Liver (tissue), 9 donors: Measurements from ENCODE around the gene RELL2. TPM values are rescaled to one million over a fixed set of nuclear protein-coding genes. Genes with fewer than 3 reads are reported as not detected.

Experiments
- DNase-seq: peaks from one replicate; pipeline ENCODE4 v3.0.0-alpha.2; 2017; ENCODE audit warnings: low spot score
- H3K27ac ChIP-seq, 2 donors: one replicate each; pipeline ENCODE4 v1.7.0; 2013; ENCODE audit warnings: inconsistent platforms in 2 of 2, low read length in 2 of 2, control low read depth in 1 of 2, low read depth in 1 of 2, mild to moderate bottlenecking in 1 of 2
- H3K27me3 ChIP-seq, 4 donors: one replicate each; pipeline versions ENCODE4 v1.6.1 to v1.7.0; 2013; ENCODE audit warnings: low read length in 3 of 4, inconsistent platforms in 1 of 4, mild to moderate bottlenecking in 1 of 4, moderate library complexity in 1 of 4; ENCODE audit not compliant: control insufficient read depth in 4 of 4, insufficient read depth in 4 of 4
- H3K36me3 ChIP-seq, 4 donors: one replicate each; pipeline versions ENCODE4 v1.6.1 to v1.7.0; 2013; ENCODE audit warnings: low read length in 3 of 4, mild to moderate bottlenecking in 3 of 4, low read depth in 1 of 4, moderate library complexity in 1 of 4; ENCODE audit not compliant: control insufficient read depth in 4 of 4, insufficient read depth in 3 of 4
- H3K4me1 ChIP-seq, 4 donors: one replicate each; pipeline versions ENCODE4 v1.6.1 to v1.7.0; 2013; ENCODE audit warnings: low read length in 3 of 4, mild to moderate bottlenecking in 3 of 4, moderate library complexity in 1 of 4; ENCODE audit not compliant: control insufficient read depth in 4 of 4, insufficient read depth in 4 of 4
- H3K4me3 ChIP-seq, 3 donors: one replicate each; pipeline versions ENCODE4 v1.6.1 to v1.7.0; 2013; ENCODE audit warnings: low read length in 3 of 3, control low read depth in 1 of 3, low read depth in 1 of 3, mild to moderate bottlenecking in 1 of 3
- H3K9ac ChIP-seq, 2 donors: one replicate each; pipeline ENCODE4 v1.7.0; 2013; ENCODE audit warnings: low read length in 2 of 2, mild to moderate bottlenecking in 2 of 2, moderate library complexity in 2 of 2, control low read depth in 1 of 2, low read depth in 1 of 2
- H3K9me3 ChIP-seq, 4 donors: one replicate each; pipeline versions ENCODE4 v1.6.1 to v1.7.0; 2013; ENCODE audit warnings: low read length in 3 of 4; ENCODE audit not compliant: control insufficient read depth in 4 of 4
- CTCF ChIP-seq: fragments of 150-350 bp; IDR thresholded peaks from 2 replicates; pipeline ENCODE4 v1.5.1; 2017; ENCODE audit warnings: improper control_type of control experiment, low read depth, low read length; ENCODE audit not compliant: missing input control
- EGR1 ChIP-seq, 2 donors: IDR thresholded peaks; 2 replicates each; pipeline ENCODE4 v1.6.1; 2016 to 2018; ENCODE audit warnings: antibody characterized with exemption in 2 of 2, low read depth in 2 of 2
- FOXA1 ChIP-seq: IDR thresholded peaks from 2 replicates; pipeline ENCODE4 v1.6.1; 2016; ENCODE audit warnings: antibody characterized with exemption
- FOXA2 ChIP-seq: IDR thresholded peaks from 2 replicates; pipeline ENCODE4 v1.6.1; 2016; ENCODE audit warnings: antibody characterized with exemption
- GABPA ChIP-seq, 2 donors: IDR thresholded peaks in 1 of 2; conservative IDR thresholded peaks in 1 of 2; 2 replicates each; pipeline ENCODE4 v1.6.1; 2016; ENCODE audit warnings: antibody characterized with exemption in 2 of 2, mild to moderate bottlenecking in 1 of 2, moderate library complexity in 1 of 2
- HNF4A ChIP-seq, 2 donors: conservative IDR thresholded peaks; 2 replicates each; pipeline ENCODE4 v1.6.1; 2016; ENCODE audit warnings: antibody characterized with exemption in 2 of 2, mild to moderate bottlenecking in 2 of 2
- HNF4G ChIP-seq: IDR thresholded peaks from 2 replicates; pipeline ENCODE4 v1.6.1; 2016; ENCODE audit warnings: antibody characterized with exemption
- NR2F2 ChIP-seq: IDR thresholded peaks from 2 replicates; pipeline ENCODE4 v1.6.1; 2016; ENCODE audit warnings: antibody characterized with exemption
- RAD21 ChIP-seq, 2 donors: IDR thresholded peaks; 2 replicates each; pipeline ENCODE4 v1.6.1; 2016; ENCODE audit warnings: antibody characterized with exemption in 2 of 2, mild to moderate bottlenecking in 2 of 2
- RXRA ChIP-seq, 2 donors: IDR thresholded peaks; 2 replicates each; pipeline ENCODE4 v1.6.1; 2017 to 2018; ENCODE audit warnings: antibody characterized with exemption in 2 of 2, mild to moderate bottlenecking in 1 of 2
- SP1 ChIP-seq: IDR thresholded peaks from 2 replicates; pipeline ENCODE4 v1.6.1; 2018; ENCODE audit warnings: antibody characterized with exemption, mild to moderate bottlenecking
- TAF1 ChIP-seq: conservative IDR thresholded peaks from 2 replicates; pipeline ENCODE4 v1.6.1; 2016; ENCODE audit warnings: antibody characterized with exemption, mild to moderate bottlenecking
- YY1 ChIP-seq: IDR thresholded peaks from 2 replicates; pipeline ENCODE4 v1.6.1; 2016; ENCODE audit warnings: antibody characterized with exemption, mild to moderate bottlenecking
- ZBTB33 ChIP-seq: IDR thresholded peaks from 2 replicates; pipeline ENCODE4 v1.6.1; 2016; ENCODE audit warnings: antibody characterized with exemption
- WGBS: extraction: QIAGEN DNeasy Blood & Tissue Kit; methylation state at CpG from one replicate; pipeline ENCODE4 v1.1.7; 2013; 5-methylcytosine and 5-hydroxymethylcytosine counted together
- polyA plus RNA-seq, 2 donors: library from polyadenylated mRNA; stranded (reverse) in 1 of 2; unstranded in 1 of 2; fragments of 200-250 nt in 1 of 2; fragments of >200 nt in 1 of 2; fragmentation: Nextera tagmentation in 1 of 2; extraction: Ambion mirVana in 1 of 2; gene quantifications; one replicate each; pipeline versions ENCODE4 v1.2.1 to v1.2.3, GENCODE V29; 2013 to 2015
- total RNA-seq, 2 donors: library from RNA; depleted of rRNA; stranded (reverse); fragments of >200 nt; gene quantifications; one replicate each; pipeline ENCODE4 v1.2.3, GENCODE V29; 2014
- TF ChIP-seq, protein P1 (sequence below): IDR thresholded peaks from 2 replicates; pipeline ENCODE4 v1.6.1; 2016; ENCODE audit warnings: antibody characterized with exemption
- TF ChIP-seq, protein P2 (sequence below): IDR thresholded peaks from 2 replicates; pipeline ENCODE4 v1.6.1; 2016; ENCODE audit warnings: antibody characterized with exemption, mild to moderate bottlenecking
- TF ChIP-seq, protein P3 (sequence below): IDR thresholded peaks from 2 replicates; pipeline ENCODE4 v1.6.1; 2016; ENCODE audit warnings: antibody characterized with exemption
- donor health status: healthy.
- donor health status: healthy.
- donor health status: healthy.
- donor health status: healthy.
- donor health status: healthy.

The RELL2 gene
- total and polyA plus RNA-seq, 4 donors: 0.47 to 1.3 (median 0.88) TPM

DNA sequence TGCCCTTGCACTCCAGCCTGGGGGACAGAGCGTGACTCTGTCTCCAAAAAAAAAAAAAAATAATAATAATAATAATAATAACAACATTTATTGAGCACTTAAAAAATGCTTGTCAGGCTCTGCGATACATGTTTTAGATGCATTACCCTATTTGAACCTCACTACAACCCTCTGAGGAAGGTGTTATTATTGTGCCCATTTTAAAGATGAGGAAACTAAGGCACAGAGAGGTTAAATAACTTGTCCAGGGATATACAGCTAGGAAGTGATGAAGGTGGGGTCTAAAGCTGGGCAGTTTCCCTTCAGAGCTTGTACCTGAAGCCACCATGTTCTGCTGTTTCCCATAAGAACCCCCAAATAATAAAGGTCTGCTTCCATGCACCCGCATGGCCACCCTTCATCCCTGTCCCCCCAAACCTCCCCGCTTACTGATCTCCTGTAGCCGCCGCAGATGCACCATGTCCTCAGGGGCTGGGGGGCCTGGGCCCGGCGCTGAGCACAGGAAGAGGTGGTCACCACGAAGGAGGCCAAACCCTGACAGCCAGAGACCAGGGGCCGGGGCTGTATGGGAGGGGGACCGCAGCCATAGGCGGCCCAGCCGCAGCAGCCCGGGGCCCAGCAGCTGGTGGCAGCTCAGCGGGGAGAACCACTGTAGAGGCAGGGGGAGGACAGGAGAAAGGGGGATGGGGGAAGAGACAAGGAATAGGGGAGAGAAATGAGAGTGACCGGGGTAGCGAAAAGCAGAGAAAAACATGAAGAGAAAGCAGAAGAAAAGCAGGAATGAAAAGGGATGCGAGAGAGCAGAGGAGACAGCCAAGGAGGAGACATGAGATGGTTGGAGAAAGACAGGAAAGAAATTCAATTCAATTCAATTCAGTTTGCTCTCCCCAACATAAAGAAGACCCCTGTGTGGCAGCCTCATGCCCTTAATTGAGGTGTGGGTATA lies 29.5 kb downstream of the RELL2 start:
- peaks cover 0 to 2% (median 0%) of the 10 kb centered on the region in 4 donors for H3K36me3 ChIP-seq
- no peaks in the 10 kb centered on the region for H3K27me3 ChIP-seq
- no peak for DNase-seq
- no peak overlapping the region for H3K4me3 ChIP-seq
- no peak overlapping the region for H3K27ac ChIP-seq
- H3K9me3 ChIP-seq: no peaks in the 10 kb centered on the region
- H3K9ac ChIP-seq: no peak overlapping the region
- peaks cover 0 to 21% (median 16%) of the 10 kb centered on the region in 4 donors for H3K4me1 ChIP-seq
- 95% methylated on average over 18 of the region's 18 CpGs for WGBS
- TF ChIP-seq EGR1 (IDR thresholded peaks at IDR 0.05; ENCODE audit: low read depth in 2 of 2): no peak
- TF ChIP-seq YY1: no peak
- TF ChIP-seq FOXA2: no peak
- no peak for TF ChIP-seq GABPA (IDR thresholded peaks at IDR 0.05 in 1 of 2, conservative IDR thresholded peaks at IDR 0.05 in 1 of 2)
- no peak for TF ChIP-seq TAF1
- no peak for TF ChIP-seq CTCF
- TF ChIP-seq RAD21 (IDR thresholded peaks at IDR 0.05): no peak
- TF ChIP-seq, protein P1, sequence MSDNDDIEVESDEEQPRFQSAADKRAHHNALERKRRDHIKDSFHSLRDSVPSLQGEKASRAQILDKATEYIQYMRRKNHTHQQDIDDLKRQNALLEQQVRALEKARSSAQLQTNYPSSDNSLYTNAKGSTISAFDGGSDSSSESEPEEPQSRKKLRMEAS: no peak
- TF ChIP-seq, protein P2, sequence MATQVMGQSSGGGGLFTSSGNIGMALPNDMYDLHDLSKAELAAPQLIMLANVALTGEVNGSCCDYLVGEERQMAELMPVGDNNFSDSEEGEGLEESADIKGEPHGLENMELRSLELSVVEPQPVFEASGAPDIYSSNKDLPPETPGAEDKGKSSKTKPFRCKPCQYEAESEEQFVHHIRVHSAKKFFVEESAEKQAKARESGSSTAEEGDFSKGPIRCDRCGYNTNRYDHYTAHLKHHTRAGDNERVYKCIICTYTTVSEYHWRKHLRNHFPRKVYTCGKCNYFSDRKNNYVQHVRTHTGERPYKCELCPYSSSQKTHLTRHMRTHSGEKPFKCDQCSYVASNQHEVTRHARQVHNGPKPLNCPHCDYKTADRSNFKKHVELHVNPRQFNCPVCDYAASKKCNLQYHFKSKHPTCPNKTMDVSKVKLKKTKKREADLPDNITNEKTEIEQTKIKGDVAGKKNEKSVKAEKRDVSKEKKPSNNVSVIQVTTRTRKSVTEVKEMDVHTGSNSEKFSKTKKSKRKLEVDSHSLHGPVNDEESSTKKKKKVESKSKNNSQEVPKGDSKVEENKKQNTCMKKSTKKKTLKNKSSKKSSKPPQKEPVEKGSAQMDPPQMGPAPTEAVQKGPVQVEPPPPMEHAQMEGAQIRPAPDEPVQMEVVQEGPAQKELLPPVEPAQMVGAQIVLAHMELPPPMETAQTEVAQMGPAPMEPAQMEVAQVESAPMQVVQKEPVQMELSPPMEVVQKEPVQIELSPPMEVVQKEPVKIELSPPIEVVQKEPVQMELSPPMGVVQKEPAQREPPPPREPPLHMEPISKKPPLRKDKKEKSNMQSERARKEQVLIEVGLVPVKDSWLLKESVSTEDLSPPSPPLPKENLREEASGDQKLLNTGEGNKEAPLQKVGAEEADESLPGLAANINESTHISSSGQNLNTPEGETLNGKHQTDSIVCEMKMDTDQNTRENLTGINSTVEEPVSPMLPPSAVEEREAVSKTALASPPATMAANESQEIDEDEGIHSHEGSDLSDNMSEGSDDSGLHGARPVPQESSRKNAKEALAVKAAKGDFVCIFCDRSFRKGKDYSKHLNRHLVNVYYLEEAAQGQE: no peak
- TF ChIP-seq FOXA1: no peak
- TF ChIP-seq HNF4G: no peak
- TF ChIP-seq NR2F2: no peak
- TF ChIP-seq HNF4A (conservative IDR thresholded peaks at IDR 0.05): no peak
- no peak for TF ChIP-seq RXRA (IDR thresholded peaks at IDR 0.05)

GRCh38 chr5:141668601-141669265 lies 31.9 kb downstream of the RELL2 start:
- no peak overlapping the region for H3K27ac ChIP-seq
- peaks cover 0 to 21% (median 16%) of the 10 kb centered on the region in 4 donors for H3K4me1 ChIP-seq
- no peaks in the 10 kb centered on the region for H3K27me3 ChIP-seq
- 59% methylated on average over 8 of the region's 8 CpGs for WGBS
- DNase-seq: no peak
- H3K9ac ChIP-seq: no peak overlapping the region
- H3K4me3 ChIP-seq: no peak overlapping the region
- H3K36me3 ChIP-seq: no peaks in the 10 kb centered on the region
- no peaks in the 10 kb centered on the region for H3K9me3 ChIP-seq
- TF ChIP-seq GABPA (IDR thresholded peaks at IDR 0.05 in 1 of 2, conservative IDR thresholded peaks at IDR 0.05 in 1 of 2) (no peak), HNF4A (conservative IDR thresholded peaks at IDR 0.05) (peak; percentile 87 to 90), FOXA1 (no peak), SP1 (peak; percentile 65), EGR1 (IDR thresholded peaks at IDR 0.05; ENCODE audit: low read depth in 2 of 2) (no peak), ZBTB33 (no peak), CTCF (no peak), RAD21 (IDR thresholded peaks at IDR 0.05) (peak in 1 of 2 donors; percentile 22), RXRA (IDR thresholded peaks at IDR 0.05) (peak; percentile 92 to 93), NR2F2 (peak; percentile 70)
- TF ChIP-seq, protein P3, sequence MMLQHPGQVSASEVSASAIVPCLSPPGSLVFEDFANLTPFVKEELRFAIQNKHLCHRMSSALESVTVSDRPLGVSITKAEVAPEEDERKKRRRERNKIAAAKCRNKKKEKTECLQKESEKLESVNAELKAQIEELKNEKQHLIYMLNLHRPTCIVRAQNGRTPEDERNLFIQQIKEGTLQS: no peak
- TF ChIP-seq, protein P1: no peak
